COR-L47 (cell line): ENCODE data around the gene FAM124A.

Experiments used
- DNase-seq: peaks from one replicate; lab custom pipeline; 2025; lab: John Stamatoyannopoulos, UW

The FAM124A gene

GRCh38 chr13:51311957-51312520, 89.8 kb downstream of the FAM124A start:
- DNase-seq = no peak

GRCh38 chr13:51313619-51314018, 91.4 kb downstream of the FAM124A start:
- no peak for DNase-seq

GRCh38 chr13:51317262-51317661, 95.1 kb downstream of the FAM124A start:
- DNase-seq = no peak

GRCh38 chr13:51318015-51318414, 95.8 kb downstream of the FAM124A start:
- no peak for DNase-seq

GRCh38 chr13:51318876-51319275, 96.7 kb downstream of the FAM124A start:
- DNase-seq = no peak

- DNase-seq = no peak
Measured at GRCh38 chr13:51321836-51322235, 99.6 kb downstream of the FAM124A start.

- DNase-seq = no peak
Measured at GRCh38 chr13:51322826-51323225, 100.6 kb downstream of the FAM124A start.

GRCh38 chr13:51323824-51324511, 101.8 kb downstream of the FAM124A start:
- DNase-seq = no peak

GRCh38 chr13:51324714-51325420, 102.7 kb downstream of the FAM124A start:
- no peak for DNase-seq

- DNase-seq = no peak
Measured at GRCh38 chr13:51325837-51326236, 103.6 kb downstream of the FAM124A start.

GRCh38 chr13:51326777-51327176, 104.6 kb downstream of the FAM124A start:
- no peak for DNase-seq

- DNase-seq = no peak
Measured at GRCh38 chr13:51327961-51328360, 105.8 kb downstream of the FAM124A start.

- no peak for DNase-seq
Measured at GRCh38 chr13:51328488-51328887, 106.3 kb downstream of the FAM124A start.

GRCh38 chr13:51329606-51330005, 107.4 kb downstream of the FAM124A start:
- no peak for DNase-seq

GRCh38 chr13:51330791-51331190, 108.6 kb downstream of the FAM124A start:
- no peak for DNase-seq

GRCh38 chr13:51331354-51331861, 109.2 kb downstream of the FAM124A start:
- DNase-seq = no peak

- no peak for DNase-seq
Measured at GRCh38 chr13:51332566-51333361, 110.6 kb downstream of the FAM124A start.

GRCh38 chr13:51333421-51333820, 111.2 kb downstream of the FAM124A start:
- no peak for DNase-seq

- no peak for DNase-seq
Measured at GRCh38 chr13:51333826-51334225, 111.6 kb downstream of the FAM124A start.
